ENCODE measurements around the gene SETD6.

The SETD6 gene

DNA sequence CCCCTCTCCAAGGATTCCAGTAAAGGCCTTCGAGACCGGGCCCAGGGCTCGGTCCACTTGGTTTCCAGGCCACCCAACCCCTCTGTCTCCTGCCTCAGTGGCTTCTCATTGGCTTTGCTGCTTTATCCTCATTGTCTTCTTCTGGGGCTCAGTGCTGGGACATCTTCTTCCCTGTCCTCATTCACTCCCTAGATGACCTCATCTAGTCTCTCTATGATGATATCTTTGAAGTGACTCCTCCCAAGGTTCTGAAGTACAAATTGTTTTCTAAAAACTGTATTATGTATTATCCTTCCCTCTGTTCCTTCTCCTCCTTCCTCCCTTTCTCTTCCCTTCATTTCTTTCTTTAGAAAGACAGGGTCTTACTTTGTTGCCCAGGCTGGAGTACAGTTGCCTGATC is 42.5 kb upstream of the SETD6 start:
- H3K4me3 ChIP-seq (ENCODE audit: low read depth, low read length), result no peak overlapping the region
- TF ChIP-seq, protein P1, sequence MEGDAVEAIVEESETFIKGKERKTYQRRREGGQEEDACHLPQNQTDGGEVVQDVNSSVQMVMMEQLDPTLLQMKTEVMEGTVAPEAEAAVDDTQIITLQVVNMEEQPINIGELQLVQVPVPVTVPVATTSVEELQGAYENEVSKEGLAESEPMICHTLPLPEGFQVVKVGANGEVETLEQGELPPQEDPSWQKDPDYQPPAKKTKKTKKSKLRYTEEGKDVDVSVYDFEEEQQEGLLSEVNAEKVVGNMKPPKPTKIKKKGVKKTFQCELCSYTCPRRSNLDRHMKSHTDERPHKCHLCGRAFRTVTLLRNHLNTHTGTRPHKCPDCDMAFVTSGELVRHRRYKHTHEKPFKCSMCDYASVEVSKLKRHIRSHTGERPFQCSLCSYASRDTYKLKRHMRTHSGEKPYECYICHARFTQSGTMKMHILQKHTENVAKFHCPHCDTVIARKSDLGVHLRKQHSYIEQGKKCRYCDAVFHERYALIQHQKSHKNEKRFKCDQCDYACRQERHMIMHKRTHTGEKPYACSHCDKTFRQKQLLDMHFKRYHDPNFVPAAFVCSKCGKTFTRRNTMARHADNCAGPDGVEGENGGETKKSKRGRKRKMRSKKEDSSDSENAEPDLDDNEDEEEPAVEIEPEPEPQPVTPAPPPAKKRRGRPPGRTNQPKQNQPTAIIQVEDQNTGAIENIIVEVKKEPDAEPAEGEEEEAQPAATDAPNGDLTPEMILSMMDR (IDR thresholded peaks at IDR 0.05; ENCODE audit: borderline replicate concordance, insufficient read depth, low read depth, low read length), result no peak

DNA sequence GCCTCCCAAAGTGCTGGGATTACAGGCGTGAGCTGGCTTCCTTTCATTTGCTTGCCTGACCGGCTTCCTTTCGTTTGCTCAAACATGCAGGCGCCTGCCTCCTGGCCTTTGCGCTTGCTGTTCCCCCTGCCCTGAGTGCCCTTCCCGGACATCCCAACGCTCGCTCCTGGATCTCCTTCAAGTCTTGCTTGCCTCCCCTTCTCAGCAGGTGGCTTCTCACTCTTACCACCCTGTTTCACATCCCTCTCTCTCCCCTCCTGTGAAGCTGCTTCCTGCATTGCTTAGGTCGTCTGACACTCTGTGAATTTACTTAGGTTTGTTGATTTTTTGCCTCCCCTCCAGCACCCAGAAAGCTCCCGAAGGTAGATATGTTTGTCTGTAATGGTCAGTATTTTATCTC is 41.0 kb upstream of the SETD6 start:
- TF ChIP-seq, protein P1 (IDR thresholded peaks at IDR 0.05; ENCODE audit: borderline replicate concordance, insufficient read depth, low read depth, low read length), result no peak
- no peak overlapping the region for H3K4me3 ChIP-seq (ENCODE audit: low read depth, low read length)

DNA sequence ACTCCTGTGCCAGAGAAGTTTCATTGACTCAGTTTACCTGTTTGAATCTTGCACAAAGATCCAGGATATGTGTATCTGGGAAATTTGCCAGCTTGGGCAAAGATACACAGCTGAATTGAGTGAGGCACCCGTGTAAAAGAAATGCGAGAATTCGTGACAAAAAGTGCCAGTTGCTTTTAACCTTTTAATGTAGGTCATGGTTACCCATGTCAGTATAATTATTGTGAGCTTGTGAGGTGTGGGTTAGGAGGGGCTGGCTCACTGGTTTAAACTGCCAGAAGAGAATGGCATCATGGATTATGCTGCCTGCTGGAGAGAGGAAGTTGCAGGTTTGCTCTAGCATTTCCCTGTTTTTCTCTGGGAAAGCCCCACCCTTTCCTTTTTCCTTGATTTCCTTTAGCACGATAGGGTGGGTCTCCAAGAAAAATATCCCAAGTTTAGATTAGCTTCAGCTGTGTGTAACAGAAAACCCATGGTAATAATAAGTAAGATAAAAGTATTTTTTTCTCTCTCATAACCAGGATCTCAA is 40.2 kb upstream of the SETD6 start:
- no peak overlapping the region for H3K4me3 ChIP-seq (ENCODE audit: low read depth, low read length)
- TF ChIP-seq, protein P1 (IDR thresholded peaks at IDR 0.05; ENCODE audit: borderline replicate concordance, insufficient read depth, low read depth, low read length), result no peak

DNA sequence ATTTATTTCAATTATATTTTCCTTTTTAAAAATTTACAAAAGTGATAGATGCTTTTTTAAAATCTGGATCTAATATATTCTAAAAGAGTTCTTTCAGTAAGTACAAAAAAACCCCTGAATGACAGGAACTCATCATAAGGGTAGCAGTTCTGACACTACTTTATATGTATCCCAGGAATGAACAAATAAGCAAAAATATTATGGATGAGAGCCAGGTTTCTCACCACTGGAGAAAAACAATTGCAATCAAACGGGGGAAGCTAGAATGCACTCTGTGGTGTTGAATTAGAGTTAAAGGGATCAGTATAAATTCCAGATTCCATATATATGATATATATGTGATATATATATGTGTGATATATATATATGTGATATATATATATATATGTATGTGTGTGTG is 38.5 kb upstream of the SETD6 start:
- TF ChIP-seq, protein P1 (IDR thresholded peaks at IDR 0.05; ENCODE audit: borderline replicate concordance, insufficient read depth, low read depth, low read length), result no peak
- H3K4me3 ChIP-seq (ENCODE audit: low read depth, low read length), result no peak overlapping the region

DNA sequence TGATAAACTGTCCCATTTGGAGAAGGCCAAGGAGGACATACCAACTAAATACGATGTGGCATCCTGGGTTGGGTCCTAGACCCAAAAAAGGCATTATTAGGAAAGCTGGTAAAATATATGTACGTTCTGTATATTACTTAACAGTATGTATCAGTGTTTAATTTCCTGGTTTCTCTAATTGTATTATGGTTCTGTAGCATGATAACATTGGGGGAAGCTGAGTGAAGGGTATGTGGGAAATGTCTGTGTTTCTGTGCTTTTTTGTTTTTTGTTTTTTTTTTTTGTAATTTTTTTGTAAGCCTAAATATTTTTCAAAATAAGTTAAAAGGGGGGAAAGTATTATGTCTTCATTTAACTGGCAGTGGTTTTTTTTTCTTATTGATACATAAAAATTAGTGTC is 36.9 kb upstream of the SETD6 start:
- no peak overlapping the region for H3K4me3 ChIP-seq (ENCODE audit: low read depth, low read length)
- TF ChIP-seq, protein P1 (IDR thresholded peaks at IDR 0.05; ENCODE audit: borderline replicate concordance, insufficient read depth, low read depth, low read length), result no peak

DNA sequence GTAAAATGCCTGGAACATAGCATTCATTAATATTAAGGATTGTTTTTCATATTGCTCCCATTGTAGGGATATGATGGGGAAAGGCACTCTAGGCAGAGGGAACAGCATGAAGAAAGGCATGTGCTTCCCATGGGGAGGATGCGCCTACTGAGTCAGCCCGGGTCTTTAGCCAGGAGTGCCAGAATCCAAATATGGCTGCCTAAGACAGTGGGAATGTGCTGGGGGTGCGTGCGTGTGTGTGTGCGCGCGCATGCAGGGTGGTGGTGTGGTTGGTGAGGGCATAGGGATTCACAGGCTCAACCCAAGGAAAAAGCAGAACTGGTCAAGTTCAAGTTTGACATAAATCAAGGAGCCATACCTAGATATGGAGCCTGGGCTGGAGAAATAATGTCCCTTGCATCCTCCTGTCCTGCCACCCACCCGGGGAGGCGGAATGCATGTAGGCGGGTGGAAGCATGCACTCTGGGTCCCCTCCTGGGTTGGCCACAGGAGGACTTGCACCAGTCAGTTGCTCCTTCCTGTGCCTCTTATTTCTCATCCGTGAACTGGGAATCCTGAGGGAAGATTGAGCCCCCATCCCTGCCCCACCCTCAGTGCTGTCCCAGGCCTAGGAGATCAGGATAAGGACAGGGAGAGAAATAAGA is 34.0 kb upstream of the SETD6 start:
- TF ChIP-seq, protein P1 (IDR thresholded peaks at IDR 0.05; ENCODE audit: borderline replicate concordance, insufficient read depth, low read depth, low read length), result no peak
- H3K4me3 ChIP-seq (ENCODE audit: low read depth, low read length), result no peak overlapping the region

DNA sequence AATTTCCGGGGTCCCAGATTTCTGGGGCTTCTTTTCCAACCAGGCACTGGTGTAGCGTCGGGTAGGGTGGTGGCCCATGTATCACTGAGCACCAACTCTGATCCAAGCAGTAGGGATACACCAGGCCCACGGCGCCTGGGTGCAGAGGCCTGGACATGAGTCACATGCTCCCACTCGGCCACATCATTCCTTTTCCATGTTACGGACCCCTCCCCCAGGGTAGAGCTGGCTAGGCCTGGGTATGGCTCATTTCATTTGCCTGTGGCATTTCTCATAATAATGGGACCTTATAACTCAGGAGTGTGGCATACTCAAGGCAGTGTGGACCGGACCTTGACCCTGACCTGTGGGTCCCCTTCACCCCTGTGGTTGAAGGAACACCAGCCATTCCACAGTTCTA is 33.4 kb upstream of the SETD6 start:
- H3K4me3 ChIP-seq (ENCODE audit: low read depth, low read length), result no peak overlapping the region
- TF ChIP-seq, protein P1 (IDR thresholded peaks at IDR 0.05; ENCODE audit: borderline replicate concordance, insufficient read depth, low read depth, low read length), result no peak

All from GM12875 (cell line).